GM23338 (cell line): Measurements from ENCODE around the gene RNF145.

Experiments
- CREB1 ChIP-seq: fragments of 250-450 bp; sonication (Bioruptor Pico); IDR thresholded peaks from 2 replicates; pipeline ENCODE4 v1.5.0; 2020; ENCODE audit warnings: low read depth, mild to moderate bottlenecking, moderate library complexity
- EZH2 ChIP-seq: fragments of 200-600 bp; sonication (generic); IDR thresholded peaks from one replicate; pipeline ENCODE4 v1.8.0; 2017; ENCODE audit warnings: antibody characterized with exemption, mild to moderate bottlenecking, low read depth; ENCODE audit not compliant: unreplicated experiment
- EZH2phosphoT487 ChIP-seq: fragments of 200-600 bp; sonication (generic); IDR thresholded peaks from one replicate; pipeline ENCODE4 v1.8.1; 2018; ENCODE audit warnings: antibody characterized with exemption; ENCODE audit not compliant: unreplicated experiment
- JUNB ChIP-seq: IDR thresholded peaks from one replicate; pipeline ENCODE4 v1.6.1; 2016; ENCODE audit warnings: antibody characterized with exemption; ENCODE audit not compliant: unreplicated experiment
- NANOG ChIP-seq: IDR thresholded peaks from 2 replicates; pipeline ENCODE4 v1.6.1; 2016; ENCODE audit warnings: antibody characterized with exemption, borderline replicate concordance
- POLR2AphosphoS5 ChIP-seq: IDR thresholded peaks from 2 replicates; pipeline ENCODE4 v1.6.1; 2016; ENCODE audit warnings: antibody characterized with exemption, low read depth
- STAT1 ChIP-seq: IDR thresholded peaks from one replicate; pipeline ENCODE4 v1.6.1; 2016; ENCODE audit warnings: antibody characterized with exemption; ENCODE audit not compliant: unreplicated experiment
- ZNF114 ChIP-seq: fragments of 250-450 bp; sonication (Bioruptor Pico); IDR thresholded peaks from 2 replicates; pipeline ENCODE4 v1.5.0; 2020; ENCODE audit warnings: mild to moderate bottlenecking, moderate library complexity
- ZNF331 ChIP-seq: fragments of 250-450 bp; sonication (Bioruptor Pico); IDR thresholded peaks from 2 replicates; pipeline ENCODE4 v1.5.0; 2020; ENCODE audit warnings: low read depth, mild to moderate bottlenecking, moderate library complexity
- TF ChIP-seq, protein P1 (sequence below): IDR thresholded peaks from one replicate; pipeline ENCODE4 v1.6.1; 2018; ENCODE audit warnings: antibody characterized with exemption; ENCODE audit not compliant: unreplicated experiment
- TF ChIP-seq, protein P2 (sequence below), 2 experiments: fragments of 200-600 bp in 1 of 2; sonication (generic) in 1 of 2; conservative IDR thresholded peaks; 2 replicates each; pipeline versions ENCODE4 v1.5.1 to v1.6.1; 2016 to 2017; ENCODE audit warnings: antibody characterized with exemption in 2 of 2, low read depth in 2 of 2, mild to moderate bottlenecking in 2 of 2, moderate library complexity in 1 of 2
- TF ChIP-seq, protein P3 (sequence below): IDR thresholded peaks from 2 replicates; pipeline ENCODE4 v1.6.1; 2016; ENCODE audit warnings: antibody characterized with exemption

DNA sequence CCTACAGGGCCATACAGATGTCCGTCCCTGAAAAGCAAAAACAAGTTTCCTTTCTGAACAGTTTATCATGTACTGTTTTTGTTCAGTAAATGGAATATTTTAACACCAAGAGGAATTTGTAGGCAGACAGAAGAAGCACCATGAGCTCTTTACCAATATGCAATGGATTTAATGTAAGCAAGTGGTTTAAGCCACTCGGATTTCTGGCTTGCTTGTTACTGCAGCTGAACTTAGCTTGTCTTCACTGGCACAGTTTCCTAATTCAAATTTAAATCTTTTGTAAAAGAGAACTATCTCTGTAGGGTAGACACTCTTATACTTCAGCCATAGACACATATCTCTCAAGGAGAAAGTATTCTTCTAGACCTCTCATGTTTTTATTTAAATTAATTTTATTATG lies 96.9 kb downstream of the RNF145 start:
- TF ChIP-seq, protein P1, sequence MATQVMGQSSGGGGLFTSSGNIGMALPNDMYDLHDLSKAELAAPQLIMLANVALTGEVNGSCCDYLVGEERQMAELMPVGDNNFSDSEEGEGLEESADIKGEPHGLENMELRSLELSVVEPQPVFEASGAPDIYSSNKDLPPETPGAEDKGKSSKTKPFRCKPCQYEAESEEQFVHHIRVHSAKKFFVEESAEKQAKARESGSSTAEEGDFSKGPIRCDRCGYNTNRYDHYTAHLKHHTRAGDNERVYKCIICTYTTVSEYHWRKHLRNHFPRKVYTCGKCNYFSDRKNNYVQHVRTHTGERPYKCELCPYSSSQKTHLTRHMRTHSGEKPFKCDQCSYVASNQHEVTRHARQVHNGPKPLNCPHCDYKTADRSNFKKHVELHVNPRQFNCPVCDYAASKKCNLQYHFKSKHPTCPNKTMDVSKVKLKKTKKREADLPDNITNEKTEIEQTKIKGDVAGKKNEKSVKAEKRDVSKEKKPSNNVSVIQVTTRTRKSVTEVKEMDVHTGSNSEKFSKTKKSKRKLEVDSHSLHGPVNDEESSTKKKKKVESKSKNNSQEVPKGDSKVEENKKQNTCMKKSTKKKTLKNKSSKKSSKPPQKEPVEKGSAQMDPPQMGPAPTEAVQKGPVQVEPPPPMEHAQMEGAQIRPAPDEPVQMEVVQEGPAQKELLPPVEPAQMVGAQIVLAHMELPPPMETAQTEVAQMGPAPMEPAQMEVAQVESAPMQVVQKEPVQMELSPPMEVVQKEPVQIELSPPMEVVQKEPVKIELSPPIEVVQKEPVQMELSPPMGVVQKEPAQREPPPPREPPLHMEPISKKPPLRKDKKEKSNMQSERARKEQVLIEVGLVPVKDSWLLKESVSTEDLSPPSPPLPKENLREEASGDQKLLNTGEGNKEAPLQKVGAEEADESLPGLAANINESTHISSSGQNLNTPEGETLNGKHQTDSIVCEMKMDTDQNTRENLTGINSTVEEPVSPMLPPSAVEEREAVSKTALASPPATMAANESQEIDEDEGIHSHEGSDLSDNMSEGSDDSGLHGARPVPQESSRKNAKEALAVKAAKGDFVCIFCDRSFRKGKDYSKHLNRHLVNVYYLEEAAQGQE: no peak
- TF ChIP-seq, protein P2, sequence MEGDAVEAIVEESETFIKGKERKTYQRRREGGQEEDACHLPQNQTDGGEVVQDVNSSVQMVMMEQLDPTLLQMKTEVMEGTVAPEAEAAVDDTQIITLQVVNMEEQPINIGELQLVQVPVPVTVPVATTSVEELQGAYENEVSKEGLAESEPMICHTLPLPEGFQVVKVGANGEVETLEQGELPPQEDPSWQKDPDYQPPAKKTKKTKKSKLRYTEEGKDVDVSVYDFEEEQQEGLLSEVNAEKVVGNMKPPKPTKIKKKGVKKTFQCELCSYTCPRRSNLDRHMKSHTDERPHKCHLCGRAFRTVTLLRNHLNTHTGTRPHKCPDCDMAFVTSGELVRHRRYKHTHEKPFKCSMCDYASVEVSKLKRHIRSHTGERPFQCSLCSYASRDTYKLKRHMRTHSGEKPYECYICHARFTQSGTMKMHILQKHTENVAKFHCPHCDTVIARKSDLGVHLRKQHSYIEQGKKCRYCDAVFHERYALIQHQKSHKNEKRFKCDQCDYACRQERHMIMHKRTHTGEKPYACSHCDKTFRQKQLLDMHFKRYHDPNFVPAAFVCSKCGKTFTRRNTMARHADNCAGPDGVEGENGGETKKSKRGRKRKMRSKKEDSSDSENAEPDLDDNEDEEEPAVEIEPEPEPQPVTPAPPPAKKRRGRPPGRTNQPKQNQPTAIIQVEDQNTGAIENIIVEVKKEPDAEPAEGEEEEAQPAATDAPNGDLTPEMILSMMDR (conservative IDR thresholded peaks at IDR 0.05; ENCODE audit: low read depth in 2 of 2): no peak
- TF ChIP-seq EZH2 (no peak), CREB1 (CRISPR knock-in tag) (no peak), EZH2phosphoT487 (no peak), ZNF114 (CRISPR knock-in tag) (no peak), POLR2AphosphoS5 (no peak), STAT1 (no peak), JUNB (no peak), ZNF331 (CRISPR knock-in tag) (no peak), NANOG (no peak)
- TF ChIP-seq, protein P3, sequence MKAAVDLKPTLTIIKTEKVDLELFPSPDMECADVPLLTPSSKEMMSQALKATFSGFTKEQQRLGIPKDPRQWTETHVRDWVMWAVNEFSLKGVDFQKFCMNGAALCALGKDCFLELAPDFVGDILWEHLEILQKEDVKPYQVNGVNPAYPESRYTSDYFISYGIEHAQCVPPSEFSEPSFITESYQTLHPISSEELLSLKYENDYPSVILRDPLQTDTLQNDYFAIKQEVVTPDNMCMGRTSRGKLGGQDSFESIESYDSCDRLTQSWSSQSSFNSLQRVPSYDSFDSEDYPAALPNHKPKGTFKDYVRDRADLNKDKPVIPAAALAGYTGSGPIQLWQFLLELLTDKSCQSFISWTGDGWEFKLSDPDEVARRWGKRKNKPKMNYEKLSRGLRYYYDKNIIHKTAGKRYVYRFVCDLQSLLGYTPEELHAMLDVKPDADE: no peak
